ENCODE data around the gene SDC3.

Gene SDC3

DNA sequence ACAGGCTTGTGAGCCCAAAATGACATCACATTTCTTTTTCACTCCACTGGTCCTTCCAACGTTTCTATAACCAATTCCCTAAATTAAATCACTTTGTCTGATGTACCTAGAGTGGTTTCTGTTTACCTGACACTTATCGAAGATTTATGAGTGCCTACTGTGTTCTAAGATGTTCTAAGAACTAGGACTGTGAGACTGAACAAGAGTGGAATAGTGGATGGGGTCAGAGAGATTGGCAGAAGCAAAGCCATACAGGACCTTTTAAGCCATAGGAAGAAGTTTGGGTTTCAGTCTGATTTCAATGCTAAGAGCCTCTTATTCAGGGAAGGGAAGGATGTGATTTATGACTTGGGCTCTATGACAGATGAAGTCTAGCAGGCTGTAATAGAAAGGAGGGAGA lies 78.7 kb downstream of the SDC3 start:
- TF ChIP-seq CTCF (IDR thresholded peaks at IDR 0.05; ENCODE audit: borderline replicate concordance, control extremely low read depth, extremely low read depth, insufficient read depth, missing control alignments): no peak
- DNase-seq (ENCODE audit: low spot score): no peak
- in situ Hi-C loops (cut with MboI; ENCODE audit: low sequenced_read_pairs, unreplicated experiment): no loop called here

DNA sequence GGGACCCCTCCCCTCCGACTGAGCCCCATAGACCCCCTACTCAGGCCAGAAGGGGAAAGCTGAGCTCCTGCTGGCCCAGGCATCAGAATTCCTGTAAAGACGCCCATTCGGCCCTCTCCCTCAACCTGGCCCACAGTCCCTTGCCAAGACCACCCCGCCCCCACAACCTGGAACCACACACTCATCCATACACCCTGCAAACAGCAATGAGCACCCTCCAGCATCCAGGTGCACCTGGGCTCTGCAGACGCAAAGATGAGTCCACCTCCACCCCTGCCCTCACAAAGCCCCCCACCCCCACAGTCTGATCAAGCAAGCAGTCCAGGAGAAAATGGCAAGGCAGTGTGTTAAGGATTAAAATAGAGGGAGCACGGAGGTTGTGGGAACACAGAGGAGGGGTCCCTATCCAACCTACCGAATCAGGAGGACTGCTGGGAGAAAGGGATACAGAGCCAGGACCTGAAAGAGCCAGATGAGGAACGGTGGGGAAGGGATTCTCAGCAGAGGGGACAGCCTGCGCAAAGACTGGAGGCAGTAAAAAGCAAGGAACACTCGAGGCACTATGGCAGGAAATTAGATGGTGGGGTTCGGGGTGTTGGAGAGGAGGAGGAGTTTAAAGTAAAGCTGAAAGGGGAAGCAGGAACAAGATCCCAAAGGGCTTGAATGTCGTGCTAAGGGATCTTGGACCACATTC lies 83.7 kb downstream of the SDC3 start:
- DNase-seq (ENCODE audit: low spot score): no peak
- in situ Hi-C loops (cut with MboI; ENCODE audit: low sequenced_read_pairs, unreplicated experiment): no loop called here

DNA sequence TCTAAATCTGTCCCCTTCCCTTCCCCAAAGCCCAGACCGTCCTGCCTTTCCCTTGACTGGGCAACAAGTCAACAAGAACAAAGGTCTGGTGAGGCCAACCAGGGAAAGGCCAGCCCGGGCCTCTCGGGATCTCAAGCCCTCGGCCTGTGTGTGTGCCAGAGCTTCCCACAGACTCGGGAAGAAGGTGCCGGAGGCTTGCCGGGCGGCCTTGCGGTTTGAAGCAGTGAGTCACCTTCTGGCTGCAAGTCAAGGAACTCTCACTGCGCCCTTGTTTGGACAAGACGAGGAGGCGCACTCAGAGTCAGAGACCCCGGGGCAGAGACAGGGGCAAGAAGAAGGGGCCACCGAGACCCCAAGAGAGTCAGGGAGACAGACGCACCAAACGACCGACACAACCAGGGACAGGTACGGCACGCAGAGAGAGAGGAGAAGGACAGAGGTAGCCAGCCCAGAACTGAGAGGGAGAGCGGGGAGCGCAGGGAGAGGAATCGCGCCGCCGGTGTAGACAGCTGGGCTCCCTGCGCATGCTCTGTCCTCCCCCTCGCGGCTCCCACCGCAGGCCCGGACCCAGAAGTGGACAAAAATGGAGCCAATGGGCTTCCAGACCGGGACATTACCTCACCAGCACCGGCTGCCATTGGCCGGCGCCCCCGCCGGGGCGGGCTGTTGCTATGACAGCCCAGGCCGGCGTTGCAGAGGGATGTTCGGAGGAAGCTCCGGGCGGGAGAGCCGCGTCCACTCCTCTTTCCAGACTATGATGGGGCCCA lies 84.4 kb downstream of the SDC3 start:
- in situ Hi-C loops (cut with MboI; ENCODE audit: low sequenced_read_pairs, unreplicated experiment): no loop called here
- TF ChIP-seq CTCF (IDR thresholded peaks at IDR 0.05; ENCODE audit: borderline replicate concordance, control extremely low read depth, extremely low read depth, insufficient read depth, missing control alignments): no peak
- DNase-seq (ENCODE audit: low spot score): peak; percentile 99

More for the DNA sequence above, 83.7 kb downstream of the SDC3 start:
- TF ChIP-seq CTCF (IDR thresholded peaks at IDR 0.05; ENCODE audit: borderline replicate concordance, control extremely low read depth, extremely low read depth, insufficient read depth, missing control alignments): no peak

GRCh38 chr1:30823627-30823968 lies 85.0 kb downstream of the SDC3 start:
- no peak for TF ChIP-seq CTCF (IDR thresholded peaks at IDR 0.05; ENCODE audit: borderline replicate concordance, control extremely low read depth, extremely low read depth, insufficient read depth, missing control alignments)
- DNase-seq (ENCODE audit: low spot score): no peak
- in situ Hi-C loops (cut with MboI; ENCODE audit: low sequenced_read_pairs, unreplicated experiment): no loop called here

- DNase-seq (ENCODE audit: low spot score): no peak
- in situ Hi-C loops (cut with MboI; ENCODE audit: low sequenced_read_pairs, unreplicated experiment): no loop called here
- no peak for TF ChIP-seq CTCF (IDR thresholded peaks at IDR 0.05; ENCODE audit: borderline replicate concordance, control extremely low read depth, extremely low read depth, insufficient read depth, missing control alignments)
Measured at GRCh38 chr1:30822966-30823581, 85.5 kb downstream of the SDC3 start.

- TF ChIP-seq CTCF (IDR thresholded peaks at IDR 0.05; ENCODE audit: borderline replicate concordance, control extremely low read depth, extremely low read depth, insufficient read depth, missing control alignments): no peak
- no peak for DNase-seq (ENCODE audit: low spot score)
- in situ Hi-C loops (cut with MboI; ENCODE audit: low sequenced_read_pairs, unreplicated experiment): no loop called here
Measured at GRCh38 chr1:30822006-30822405, 86.6 kb downstream of the SDC3 start.
